Mesenteric fat pad (tissue), 1 donor: ENCODE measurements around the gene ADORA3. TPM values are rescaled to one million over a fixed set of nuclear protein-coding genes. Genes with fewer than 3 reads are reported as not detected.
"Not testable (repeated sequence)": the region's sequence is repeated elsewhere in the genome, so short reads cannot be mapped to it uniquely, and the experiment has no call there.

ENCODE experiments used
- DNase-seq: peaks from one replicate; pipeline ENCODE4 v3.0.0-alpha.2; 2020; ENCODE audit warnings: low spot score
- long read RNA-seq: library from polyadenylated mRNA; unstranded; transcript quantifications from one replicate; pipeline ENCODE4 v2.0.0, GENCODE V29; 2020
- total RNA-seq: library from RNA; stranded (reverse); fragmentation: NEBNext Ultra II Directional; extraction: Animal tissue kit (Norgen Biotek cat#: 25700); gene quantifications from one replicate; pipeline ENCODE4 v1.2.1, GENCODE V29; 2021
- donor health status: DM: yes; HTN: yes; CAD: no.

Gene ADORA3
- 17.2 TPM for total RNA-seq
- long read RNA-seq, transcript ADORA3-201 (2 exons, 1,884 nt) = major isoform, 20 of 20 reads
- long read RNA-seq, partial matches to known transcripts = 0 of 20 reads
- long read RNA-seq, other reads (novel, unspliced or antisense) = 0 of 20 reads

DNA sequence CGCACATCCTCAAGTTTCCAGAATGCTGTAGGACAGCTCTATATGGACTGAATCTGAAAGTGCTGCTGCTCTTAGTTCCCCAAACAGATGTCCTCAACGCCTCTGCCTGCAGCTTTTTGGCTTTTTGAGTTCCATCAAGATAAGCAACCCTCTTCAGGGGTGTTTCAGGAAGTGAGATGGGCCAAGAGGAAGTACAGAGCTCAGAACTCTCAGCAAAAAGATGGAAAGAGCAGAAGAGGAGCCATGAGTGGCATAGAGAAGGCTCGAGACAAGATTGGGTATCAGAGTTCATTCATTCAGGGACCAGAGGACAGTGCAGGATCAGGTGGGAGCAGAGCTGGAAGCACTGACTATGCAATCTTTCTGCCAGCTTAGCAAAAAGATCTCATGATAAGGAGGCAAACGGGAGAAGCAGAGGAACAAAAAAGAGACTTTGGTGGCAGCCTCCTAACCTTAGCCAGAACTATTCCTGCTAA, at the start of gene ADORA3, which contains the start of gene TMIGD3:
Gene ADORA3 (minus strand): TSS at position 49 of the 476 bp plus-strand sequence. CDS start 279 bp downstream, outside the sequence.
Gene TMIGD3 (minus strand): TSS at position 49 of the 476 bp plus-strand sequence. CDS start 279 bp downstream, outside the sequence.
- DNase-seq = no peak

- no peak for DNase-seq
Observed at GRCh38 chr1:111553196-111553595, 49.8 kb upstream of the ADORA3 start.

DNA sequence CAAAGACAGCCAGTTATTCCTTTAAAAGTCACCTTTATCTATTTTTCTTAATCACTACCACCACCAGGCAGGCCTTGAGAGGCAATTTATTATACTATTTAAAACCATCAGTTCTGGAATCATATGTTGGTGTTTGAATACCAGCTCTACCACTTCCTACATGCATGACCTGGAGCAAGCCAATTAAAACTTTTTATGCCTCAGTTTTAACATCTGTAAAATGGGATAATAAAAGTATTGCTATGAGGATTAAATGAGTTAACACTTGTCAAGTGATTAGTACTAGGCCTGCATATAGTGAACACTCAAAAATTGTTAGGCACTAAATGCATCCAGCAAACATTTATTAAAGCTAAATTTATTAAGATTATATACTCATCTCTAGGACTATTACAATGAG, 49.2 kb upstream of the ADORA3 start:
- DNase-seq = no peak

- DNase-seq = no peak
Observed at GRCh38 chr1:111551623-111552411, 48.4 kb upstream of the ADORA3 start.

DNA sequence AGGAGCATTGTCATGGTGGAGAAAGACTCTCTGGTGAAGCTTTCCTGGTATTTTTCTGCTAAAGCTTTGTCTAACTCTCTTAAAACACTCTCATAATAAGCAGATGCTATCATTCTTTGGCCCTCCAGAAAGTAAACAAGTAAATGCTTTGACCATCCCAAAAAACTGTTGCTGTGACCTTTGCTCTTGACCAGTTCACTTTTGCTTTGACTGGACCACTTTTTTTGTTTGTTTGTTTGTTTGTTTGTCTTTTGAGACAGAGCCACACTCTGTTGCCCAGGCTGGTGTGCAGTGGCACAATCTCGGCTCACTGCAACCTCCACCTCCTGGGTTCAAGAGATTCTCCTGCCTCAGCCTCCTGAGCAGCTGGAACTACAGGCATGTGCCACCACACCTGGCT, 44.4 kb upstream of the ADORA3 start:
- not testable (repeated sequence) for DNase-seq

- no peak for DNase-seq
Observed at GRCh38 chr1:111542187-111542586, 38.8 kb upstream of the ADORA3 start.

GRCh38 chr1:111541721-111542120, 38.3 kb upstream of the ADORA3 start:
- no peak for DNase-seq

DNA sequence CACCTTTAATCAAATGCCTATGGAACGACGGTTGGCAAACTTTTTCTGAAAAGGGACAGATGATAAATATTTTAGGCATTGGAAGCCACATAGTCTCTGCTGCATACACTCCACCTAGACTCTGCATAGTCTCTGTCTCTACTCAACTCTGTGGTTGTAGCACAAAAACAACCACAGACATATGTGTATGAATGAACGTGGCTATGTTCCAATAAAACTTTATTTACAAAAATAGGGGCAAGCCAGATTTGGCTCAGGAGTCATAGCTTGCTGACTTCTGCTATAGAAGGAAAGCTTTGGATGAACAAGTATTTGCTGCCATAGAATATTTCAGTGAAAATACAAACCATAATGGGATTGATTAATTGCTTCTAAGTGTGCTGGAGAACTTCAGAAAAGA, 37.5 kb upstream of the ADORA3 start:
- no peak for DNase-seq

DNA sequence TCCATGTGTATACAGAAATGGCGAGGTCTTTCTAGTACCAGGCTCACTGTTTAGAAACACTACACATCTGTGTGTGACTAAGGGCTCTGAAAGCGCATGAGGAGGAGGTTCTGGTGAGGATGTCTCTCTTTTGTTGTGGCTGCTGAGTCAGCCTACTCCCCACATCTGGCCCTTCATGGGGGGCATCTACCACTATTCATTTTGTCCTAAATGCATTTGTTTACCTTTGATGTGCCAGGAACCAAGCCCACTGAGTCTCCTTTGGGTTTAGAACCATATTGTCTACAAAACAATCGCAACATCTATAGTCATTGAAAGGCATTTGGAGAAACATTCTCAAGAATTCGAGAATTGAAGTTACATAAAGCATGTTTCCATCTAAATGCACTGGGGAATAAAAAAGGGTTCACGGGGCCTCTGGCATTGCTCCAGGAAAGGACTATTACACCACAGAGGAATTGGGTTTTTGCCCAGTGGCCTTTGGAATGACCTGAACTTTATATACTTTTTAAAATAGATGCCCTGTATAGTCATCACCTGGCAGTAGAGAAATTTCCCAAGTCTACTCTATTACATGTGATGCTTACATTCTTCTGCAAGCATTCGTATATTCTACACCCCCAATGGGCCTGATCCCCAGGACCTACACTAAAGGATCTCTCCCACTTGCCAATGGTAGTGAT, 35.1 kb upstream of the ADORA3 start:
- DNase-seq = no peak

GRCh38 chr1:111535256-111536191, 32.1 kb upstream of the ADORA3 start:
- DNase-seq = no peak

GRCh38 chr1:111520053-111520452, 16.6 kb upstream of the ADORA3 start:
- DNase-seq = no peak

DNA sequence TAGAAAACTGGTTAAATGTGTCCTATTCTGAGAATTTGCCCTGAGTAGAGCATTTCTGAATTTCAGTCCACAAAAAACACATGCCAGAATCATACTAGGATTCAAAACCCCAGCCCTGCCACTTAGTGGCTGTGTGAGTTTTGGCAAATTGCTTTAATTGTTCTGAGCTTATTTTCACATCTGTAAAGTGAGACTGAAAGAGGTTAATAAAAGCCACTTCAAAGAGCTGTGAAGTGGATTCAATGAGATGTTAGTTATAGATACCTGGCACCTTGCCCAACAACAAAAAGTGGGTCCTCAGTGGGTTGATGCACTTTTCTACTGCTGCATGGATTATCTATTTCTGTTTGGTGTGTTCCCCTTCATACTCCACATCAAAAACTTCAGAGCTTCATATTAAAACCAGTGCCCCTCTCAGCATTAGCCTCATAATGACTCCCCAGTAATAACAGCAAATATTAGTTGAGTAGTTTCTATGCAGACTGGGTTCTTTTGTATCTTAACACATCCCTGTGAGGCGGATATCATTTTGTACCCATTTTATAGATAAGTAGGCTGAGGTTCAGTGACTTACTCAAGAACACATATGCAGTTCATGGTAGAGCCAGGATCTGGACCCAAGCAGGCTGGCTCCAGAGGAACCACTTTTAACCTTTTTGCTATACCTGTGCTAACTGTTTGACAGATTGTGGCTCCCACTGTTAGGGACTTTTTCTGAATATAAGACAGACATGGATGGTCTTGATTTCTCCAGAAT, 14.2 kb upstream of the ADORA3 start:
- DNase-seq = no peak

- DNase-seq = no peak
Observed at GRCh38 chr1:111516005-111516535, 12.6 kb upstream of the ADORA3 start.

DNA sequence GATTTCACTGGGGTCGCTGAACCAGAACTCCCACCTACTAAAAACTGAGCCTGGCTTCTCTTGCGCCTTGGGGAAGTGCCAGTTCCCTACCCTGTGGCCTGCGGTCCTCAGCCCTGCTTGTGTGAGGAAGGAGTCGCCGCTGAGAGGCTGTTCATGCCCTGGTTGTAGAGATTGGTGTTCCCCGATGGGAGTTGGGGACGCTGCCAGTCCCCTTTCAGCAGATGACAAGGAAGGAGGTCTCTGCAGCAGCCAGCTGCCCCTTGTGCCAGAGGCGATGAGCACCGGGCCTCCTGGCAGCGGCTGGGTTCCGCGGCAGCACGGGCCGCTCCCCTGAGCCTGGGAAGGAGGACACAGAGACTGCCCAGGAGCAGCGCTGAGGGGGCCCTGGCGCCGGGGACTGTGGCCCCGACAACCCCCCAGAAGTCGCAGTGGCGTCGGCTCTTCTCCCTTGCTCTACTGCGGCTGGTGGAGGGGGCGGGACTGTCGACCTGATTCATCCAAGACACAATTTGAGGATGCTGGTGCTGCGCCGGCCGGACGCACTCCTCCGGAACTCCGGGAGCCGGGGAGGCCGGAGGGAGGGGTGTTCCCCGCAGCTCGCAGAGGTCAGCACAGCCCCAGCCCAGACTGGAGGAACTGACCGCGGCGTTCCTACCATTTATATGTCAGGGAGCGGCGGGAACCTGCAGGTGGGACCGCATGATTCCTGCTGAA, 12.0 kb upstream of the ADORA3 start:
- no peak for DNase-seq

DNA sequence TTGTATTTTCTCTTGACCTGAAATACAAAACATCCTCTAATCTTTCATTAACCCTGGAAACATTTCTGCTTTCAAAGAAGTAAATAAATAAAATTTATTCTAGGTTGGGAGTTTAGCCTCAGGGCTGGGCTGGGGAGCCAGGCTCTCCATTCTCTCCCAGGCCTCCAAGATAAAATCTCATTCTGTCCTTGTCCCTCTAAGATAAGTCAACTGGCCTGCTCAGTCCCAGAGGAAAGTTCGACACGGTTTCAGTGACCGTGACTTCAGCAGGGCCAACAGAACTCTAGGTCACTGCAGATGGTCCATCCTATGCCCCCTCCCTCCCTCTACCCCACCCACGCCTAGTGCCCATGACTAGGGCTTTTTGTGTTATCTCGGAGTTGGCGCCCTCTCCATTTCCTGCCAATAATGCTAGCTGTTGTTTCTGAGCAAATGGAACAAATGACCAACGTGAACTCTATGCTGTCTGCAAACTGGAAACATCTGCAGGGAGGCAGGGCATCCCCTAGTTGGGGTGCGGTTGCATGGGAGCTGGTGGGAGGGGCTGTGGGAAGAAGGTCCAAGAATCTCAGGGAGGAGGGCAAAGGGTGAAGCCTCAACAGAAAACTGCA, 10.1 kb upstream of the ADORA3 start:
- DNase-seq = no peak

GRCh38 chr1:111512931-111513330, 9.5 kb upstream of the ADORA3 start:
- DNase-seq = no peak

DNA sequence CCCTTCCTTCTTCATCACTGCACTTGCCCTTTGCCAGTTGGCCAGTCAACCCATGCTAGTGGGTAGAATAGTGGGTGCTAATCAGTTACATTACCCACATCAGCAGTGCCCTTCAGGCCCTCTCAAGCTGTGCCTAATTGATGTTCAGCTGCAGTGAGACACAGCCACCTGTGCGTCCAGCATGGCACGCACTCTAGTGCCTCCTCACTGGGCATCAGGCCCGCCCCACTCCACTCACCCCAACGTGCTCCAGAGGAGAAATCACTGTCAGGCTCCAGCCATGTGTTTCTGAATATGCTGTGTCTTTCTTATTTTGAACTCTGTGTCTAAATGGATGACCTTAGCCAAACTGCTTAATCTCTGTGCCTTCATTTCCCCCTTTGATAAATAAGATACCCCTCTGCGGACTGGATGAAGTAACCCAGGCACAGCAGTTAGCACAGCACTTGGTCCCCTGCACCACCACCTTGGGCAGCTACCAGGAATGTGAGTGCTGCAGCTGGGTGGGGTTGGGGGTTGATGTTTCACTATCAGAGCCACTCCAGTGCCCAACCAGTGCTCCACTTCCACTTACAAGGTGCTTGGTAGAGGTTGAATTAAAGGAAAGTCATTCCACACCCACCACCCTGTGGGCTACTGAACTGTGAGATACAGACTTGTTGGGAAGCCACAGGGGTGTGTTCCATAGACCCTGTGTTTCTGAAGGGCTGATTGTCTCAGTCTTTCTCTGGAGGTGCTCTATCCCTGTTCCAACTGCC, 8.9 kb upstream of the ADORA3 start:
- no peak for DNase-seq

DNA sequence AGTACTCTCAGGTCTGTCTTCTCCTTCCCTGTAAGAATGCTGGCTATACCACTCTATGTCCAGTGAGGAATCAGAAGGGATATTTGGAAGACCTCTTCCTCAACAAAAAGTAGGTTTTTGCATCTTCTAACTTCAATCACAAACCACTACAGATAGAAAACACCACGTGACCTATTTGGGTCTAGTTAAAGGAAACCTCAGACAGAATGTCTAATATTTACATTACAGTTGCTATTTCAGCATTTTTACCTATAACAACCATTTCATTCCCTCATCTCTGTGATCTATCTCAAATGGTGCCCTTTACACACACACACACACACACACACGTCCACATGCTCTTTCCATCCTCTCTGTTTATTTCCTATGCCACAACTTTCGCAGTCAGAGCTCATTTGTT, 7.9 kb upstream of the ADORA3 start:
- no peak for DNase-seq
